ENCODE results near the gene RFX1. TPM values are rescaled to one million over a fixed set of nuclear protein-coding genes. Genes with fewer than 3 reads are reported as not detected.

Gene RFX1
- total and polyA plus RNA-seq, 4 donors, result 1.8 to 5.6 (median 3.5) TPM

- peaks cover 0 to 5% (median 2%) of the 10 kb centered on the region in 4 donors for H3K27me3 ChIP-seq (ENCODE audit: control insufficient read depth in 4 of 4, insufficient read depth in 4 of 4, low read length in 3 of 4)
- WGBS, result 33% methylated on average over 21 of the region's 21 CpGs
- no peak within 1 kb of the TSS for H3K9ac ChIP-seq (ENCODE audit: low read depth in 1 of 2, low read length in 2 of 2)
- H3K9me3 ChIP-seq (ENCODE audit: control insufficient read depth in 4 of 4, low read length in 3 of 4), result no peaks in the 10 kb centered on the region
- no peak for DNase-seq (ENCODE audit: low spot score)
- no peak within 1 kb of the TSS for H3K4me3 ChIP-seq (ENCODE audit: low read depth in 1 of 3, low read length in 3 of 3)
- H3K27ac ChIP-seq (ENCODE audit: low read depth in 1 of 2, low read length in 2 of 2), result no peak within 1 kb of the TSS
- no peaks in the 10 kb centered on the region for H3K4me1 ChIP-seq (ENCODE audit: control insufficient read depth in 4 of 4, insufficient read depth in 4 of 4, low read length in 3 of 4)
- TF ChIP-seq EGR1 (IDR thresholded peaks at IDR 0.05; ENCODE audit: low read depth in 2 of 2) (no peak), JUND (IDR thresholded peaks at IDR 0.05) (no peak), YY1 (IDR thresholded peaks at IDR 0.05) (no peak), NR2F2 (IDR thresholded peaks at IDR 0.05) (no peak), FOXA1 (IDR thresholded peaks at IDR 0.05) (no peak), FOXA2 (IDR thresholded peaks at IDR 0.05) (no peak), HNF4A (conservative IDR thresholded peaks at IDR 0.05) (no peak), REST (IDR thresholded peaks at IDR 0.05) (no peak), MAX (IDR thresholded peaks at IDR 0.05) (no peak), ZBTB33 (IDR thresholded peaks at IDR 0.05) (no peak), RXRA (IDR thresholded peaks at IDR 0.05) (no peak), CTCF (IDR thresholded peaks at IDR 0.05; ENCODE audit: low read depth, low read length, missing input control) (no peak), ATF3 (IDR thresholded peaks at IDR 0.05) (no peak), TAF1 (conservative IDR thresholded peaks at IDR 0.05) (no peak), GABPA (IDR thresholded peaks at IDR 0.05 in 1 of 2, conservative IDR thresholded peaks at IDR 0.05 in 1 of 2) (no peak), RAD21 (IDR thresholded peaks at IDR 0.05) (no peak), SP1 (IDR thresholded peaks at IDR 0.05) (no peak), HNF4G (IDR thresholded peaks at IDR 0.05) (no peak)
- no peaks in the 10 kb centered on the region for H3K36me3 ChIP-seq (ENCODE audit: control insufficient read depth in 4 of 4, insufficient read depth in 3 of 4, low read depth in 1 of 4, low read length in 3 of 4)
These were observed 67.6 kb downstream of the RFX1 start, which contains the start of gene PODNL1 for GRCh38 chr19:13938301-13939064. PODNL1 (minus strand) TSS chr19:13938417; CDS start chr19:13938181, 236 bp downstream.

Data from liver (tissue), 9 donors.